ENCODE results near the gene HS3ST6.

The HS3ST6 gene

DNA sequence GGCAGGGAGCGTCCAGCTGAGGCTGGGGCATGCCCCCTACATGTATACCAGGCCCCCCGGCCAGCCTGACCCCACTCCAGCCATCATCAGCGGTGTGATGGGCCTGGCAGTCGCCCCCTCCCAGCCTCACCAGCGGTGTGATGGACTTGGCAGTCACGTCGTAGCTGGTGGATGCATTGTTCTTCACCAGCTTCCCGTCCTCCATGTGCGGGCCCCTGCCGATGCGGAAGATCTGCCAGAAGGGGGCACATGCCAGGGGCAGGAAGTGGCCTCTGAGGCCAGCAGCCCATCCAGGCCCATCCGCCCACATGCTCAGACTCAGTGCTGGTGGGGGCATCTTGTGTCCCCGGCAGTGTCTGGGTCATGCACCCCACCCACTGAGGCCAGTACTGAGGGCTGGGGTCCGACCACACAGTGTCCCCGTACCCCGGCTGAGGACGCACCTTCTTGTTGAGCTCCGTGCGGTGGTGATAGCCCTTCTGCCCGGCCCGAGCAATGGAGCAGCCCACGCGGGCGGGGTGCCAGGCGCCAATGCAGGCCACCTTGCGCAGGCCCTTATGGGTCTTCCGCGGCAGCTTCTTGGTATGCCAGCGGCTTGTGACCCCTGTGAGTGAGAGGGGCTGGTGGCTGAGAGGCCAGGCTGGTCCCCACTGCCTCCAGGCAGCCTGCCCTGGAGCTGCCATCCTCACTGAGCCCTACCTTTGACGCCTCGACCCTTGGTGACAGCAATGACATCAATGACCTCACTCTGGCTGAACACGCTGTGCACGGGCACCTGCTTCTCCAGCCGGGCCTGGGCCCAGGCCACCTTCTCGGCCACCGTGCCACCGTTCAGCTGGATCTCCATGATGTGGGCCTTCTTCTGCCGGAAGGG lies 28.5 kb upstream of the HS3ST6 start:
- H3K27me3 ChIP-seq (replicated peaks in 2 of 5; ENCODE audit: control insufficient read depth in 4 of 5, insufficient read depth in 5 of 5, low read length in 4 of 5) = no peaks in the 10 kb centered on the region
- 96% methylated on average over 33 of the region's 38 CpGs for WGBS (ENCODE audit: insufficient coverage)
- peaks cover 3 to 19% (median 14%) of the 10 kb centered on the region in 4 experiments for H3K4me1 ChIP-seq (ENCODE audit: control extremely low read depth in 1 of 4, control insufficient read depth in 4 of 4, insufficient read depth in 4 of 4, low read length in 3 of 4)
- no peak overlapping the region for H3K4me3 ChIP-seq (ENCODE audit: control insufficient read depth in 1 of 7, extremely low read depth in 1 of 7, insufficient read depth in 4 of 7, low read depth in 2 of 7, low read length in 6 of 7)
- H3K9me3 ChIP-seq (ENCODE audit: control extremely low read depth in 1 of 5, control insufficient read depth in 4 of 5, insufficient read depth in 2 of 5, low read depth in 1 of 5, low read length in 4 of 5) = no peaks in the 10 kb centered on the region
- ChIA-PET CTCF (interaction anchor here (0.6 to 1.0 kb wide), 3 partner anchors 10 to 19 kb away, joined by 3 read pairs; no protein-coding TSS in a partner anchor), POLR2A (no interaction called here)
- DNase-seq = no peak
- no peaks in the 10 kb centered on the region for H3K36me3 ChIP-seq (ENCODE audit: control insufficient read depth in 4 of 4, insufficient read depth in 4 of 4, low read length in 3 of 4)
- H3K27ac ChIP-seq (ENCODE audit: insufficient read depth in 1 of 2, low read depth in 1 of 2, low read length in 2 of 2, poor library complexity in 1 of 2, severe bottlenecking in 2 of 2) = no peak overlapping the region

DNA sequence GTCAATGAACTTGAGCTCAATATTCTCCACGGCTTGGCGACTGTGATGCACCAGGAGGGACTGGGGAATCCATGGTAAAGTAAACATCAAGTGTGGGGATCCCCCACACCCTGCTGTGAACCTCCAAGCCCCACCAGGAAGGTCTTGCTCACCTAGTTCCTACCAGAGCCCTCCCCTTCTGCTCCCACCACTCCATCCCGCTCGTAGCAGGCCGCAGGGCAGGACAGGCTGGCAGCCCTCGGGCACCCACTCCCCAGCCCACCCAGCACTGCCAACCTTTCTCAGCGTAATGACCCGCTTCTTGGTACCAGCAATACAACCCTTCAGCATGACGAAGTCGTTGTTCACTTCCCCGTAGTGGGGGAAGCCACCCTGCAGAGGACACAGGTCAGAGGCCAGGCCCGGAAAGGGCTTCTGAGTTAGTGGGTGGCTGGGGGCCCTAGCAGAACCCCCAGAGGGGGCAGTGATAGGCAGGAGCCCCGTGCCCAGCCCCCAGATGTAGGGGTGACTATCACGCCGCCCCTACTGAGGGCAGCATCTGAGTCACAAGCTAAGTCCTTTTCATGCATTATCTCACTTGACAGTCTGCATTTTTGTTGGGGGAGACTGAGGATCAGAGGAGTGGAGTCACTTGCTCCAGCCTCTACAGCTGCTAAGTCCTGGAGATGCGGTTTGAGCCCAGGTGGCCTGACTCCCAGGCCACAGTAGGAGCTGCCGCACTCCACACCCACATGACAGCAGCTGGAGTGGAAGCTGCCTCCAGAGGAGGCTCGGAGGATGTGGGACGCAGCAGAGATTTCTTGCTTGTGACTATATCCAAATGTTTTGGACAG lies 27.6 kb upstream of the HS3ST6 start:
- no peak overlapping the region for H3K27ac ChIP-seq (ENCODE audit: insufficient read depth in 1 of 2, low read depth in 1 of 2, low read length in 2 of 2, poor library complexity in 1 of 2, severe bottlenecking in 2 of 2)
- ChIA-PET CTCF (no interaction called here), POLR2A (no interaction called here)
- H3K4me1 ChIP-seq (ENCODE audit: control extremely low read depth in 1 of 4, control insufficient read depth in 4 of 4, insufficient read depth in 4 of 4, low read length in 3 of 4) = peaks cover 3 to 25% (median 19%) of the 10 kb centered on the region in 4 experiments
- peaks cover 0 to 5% (median 3%) of the 10 kb centered on the region in 4 experiments for H3K36me3 ChIP-seq (ENCODE audit: control insufficient read depth in 4 of 4, insufficient read depth in 4 of 4, low read length in 3 of 4)
- no peak for DNase-seq
- WGBS (ENCODE audit: insufficient coverage) = 96% methylated on average over 15 of the region's 19 CpGs
- H3K4me3 ChIP-seq (ENCODE audit: control insufficient read depth in 1 of 7, extremely low read depth in 1 of 7, insufficient read depth in 4 of 7, low read depth in 2 of 7, low read length in 6 of 7) = no peak overlapping the region
- H3K27me3 ChIP-seq (replicated peaks in 2 of 5; ENCODE audit: control insufficient read depth in 4 of 5, insufficient read depth in 5 of 5, low read length in 4 of 5) = no peaks in the 10 kb centered on the region
- H3K9me3 ChIP-seq (ENCODE audit: control extremely low read depth in 1 of 5, control insufficient read depth in 4 of 5, insufficient read depth in 2 of 5, low read depth in 1 of 5, low read length in 4 of 5) = no peaks in the 10 kb centered on the region

DNA sequence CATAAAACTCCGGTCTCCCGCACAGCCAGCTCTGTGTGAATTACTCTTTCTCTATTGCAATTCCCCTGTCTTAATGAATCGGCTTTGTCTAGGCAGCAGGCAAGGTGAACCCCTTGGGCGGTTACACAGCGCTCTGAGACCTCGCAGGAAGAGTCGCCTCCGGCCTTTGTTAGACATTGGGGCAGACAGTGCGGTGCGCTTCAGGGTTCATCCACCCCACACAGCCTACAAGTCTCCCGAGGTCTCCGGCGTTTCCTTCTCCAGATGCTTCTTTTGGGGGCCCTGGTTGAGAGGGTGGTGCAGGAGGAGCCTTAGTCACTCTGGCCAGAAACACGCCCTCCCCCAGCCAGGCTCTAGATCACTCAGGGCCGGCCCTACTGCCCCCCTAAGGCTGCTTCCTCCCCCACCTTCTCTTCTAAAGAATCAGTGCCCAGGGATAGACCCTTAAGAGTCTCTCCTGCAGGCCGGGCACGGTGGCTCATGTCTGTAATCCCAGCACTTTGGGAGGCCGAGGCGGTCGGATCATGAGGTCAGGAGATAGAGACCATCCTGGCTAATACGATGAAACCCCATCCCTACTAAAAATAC lies 26.5 kb upstream of the HS3ST6 start:
- peaks cover 3 to 25% (median 19%) of the 10 kb centered on the region in 4 experiments for H3K4me1 ChIP-seq (ENCODE audit: control extremely low read depth in 1 of 4, control insufficient read depth in 4 of 4, insufficient read depth in 4 of 4, low read length in 3 of 4)
- H3K36me3 ChIP-seq (ENCODE audit: control insufficient read depth in 4 of 4, insufficient read depth in 4 of 4, low read length in 3 of 4) = peaks cover 0 to 14% (median 10%) of the 10 kb centered on the region in 4 experiments
- no peak for DNase-seq
- ChIA-PET CTCF (interaction anchor here (0.6 kb wide), 1 partner anchor 12 kb away, joined by 4 read pairs; no protein-coding TSS in a partner anchor), POLR2A (interaction anchor here (0.8 kb wide), 1 partner anchor 19 kb away, joined by 3 read pairs; no protein-coding TSS in a partner anchor)
- WGBS (ENCODE audit: insufficient coverage) = 100% methylated on average over 10 of the region's 21 CpGs
- H3K27me3 ChIP-seq (replicated peaks in 2 of 5; ENCODE audit: control insufficient read depth in 4 of 5, insufficient read depth in 5 of 5, low read length in 4 of 5) = no peaks in the 10 kb centered on the region
- no peak overlapping the region for H3K27ac ChIP-seq (ENCODE audit: insufficient read depth in 1 of 2, low read depth in 1 of 2, low read length in 2 of 2, poor library complexity in 1 of 2, severe bottlenecking in 2 of 2)
- no peaks in the 10 kb centered on the region for H3K9me3 ChIP-seq (ENCODE audit: control extremely low read depth in 1 of 5, control insufficient read depth in 4 of 5, insufficient read depth in 2 of 5, low read depth in 1 of 5, low read length in 4 of 5)
- no peak overlapping the region for H3K4me3 ChIP-seq (ENCODE audit: control insufficient read depth in 1 of 7, extremely low read depth in 1 of 7, insufficient read depth in 4 of 7, low read depth in 2 of 7, low read length in 6 of 7)

DNA sequence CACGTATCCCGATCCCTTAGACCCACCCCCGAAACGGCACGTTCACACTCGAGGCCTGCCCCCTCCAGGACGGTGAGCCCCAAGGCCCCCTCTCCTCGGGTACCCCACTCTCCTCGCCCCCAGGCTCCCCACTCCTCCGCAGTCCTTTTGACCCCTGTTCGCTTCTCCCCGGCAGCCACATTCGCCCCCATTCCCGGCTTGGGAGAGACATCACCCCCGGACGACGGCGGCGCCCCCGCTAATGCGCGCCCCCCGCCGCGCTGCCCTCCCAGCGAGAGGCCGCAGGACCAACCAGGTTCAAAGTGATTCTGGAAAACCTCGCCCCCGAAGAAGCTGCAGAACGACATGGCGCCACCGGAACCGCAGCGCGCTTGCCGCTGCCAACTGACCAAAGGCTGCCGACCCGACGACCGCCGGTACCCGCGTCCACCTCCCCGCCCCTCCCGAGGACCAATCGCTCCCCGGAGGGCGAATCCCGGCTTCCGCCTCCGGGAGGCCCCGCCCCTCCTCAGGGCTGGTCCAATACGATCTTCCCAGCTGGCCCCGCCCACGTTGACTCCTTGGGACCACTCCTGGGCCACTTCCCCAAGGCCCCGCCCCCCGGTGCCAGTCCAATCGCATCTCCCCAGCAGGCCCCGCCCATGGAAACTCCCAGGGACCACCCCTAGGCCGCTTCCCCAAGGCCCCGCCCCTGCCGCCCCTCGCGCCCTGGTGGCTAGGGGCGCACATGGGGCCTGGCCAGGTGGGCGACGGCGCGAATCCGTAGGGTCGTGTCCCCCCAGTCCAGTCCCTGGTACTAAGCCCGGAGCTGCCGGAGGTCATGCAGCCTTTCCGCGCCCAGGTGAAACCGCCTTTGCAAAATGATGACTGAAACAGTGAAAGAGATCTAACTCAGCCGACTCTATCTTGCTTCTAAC lies 24.9 kb upstream of the HS3ST6 start, which contains the start of gene MSRB1:
TSS of gene MSRB1 (minus strand) at position 390 of the 917 bp plus-strand sequence. CDS start at position 347, 43 bp downstream.
- WGBS (ENCODE audit: insufficient coverage) = 2% methylated on average over 31 of the region's 77 CpGs
- H3K36me3 ChIP-seq (ENCODE audit: control insufficient read depth in 4 of 4, insufficient read depth in 4 of 4, low read length in 3 of 4) = peaks cover 5 to 31% (median 22%) of the 10 kb centered on the region in 4 experiments
- CTCF ChIA-PET = interaction anchor here (0.7 to 0.9 kb wide), 4 partner anchors 10 to 179 kb away, joined by 3 read pairs; no protein-coding TSS in a partner anchor

DNA sequence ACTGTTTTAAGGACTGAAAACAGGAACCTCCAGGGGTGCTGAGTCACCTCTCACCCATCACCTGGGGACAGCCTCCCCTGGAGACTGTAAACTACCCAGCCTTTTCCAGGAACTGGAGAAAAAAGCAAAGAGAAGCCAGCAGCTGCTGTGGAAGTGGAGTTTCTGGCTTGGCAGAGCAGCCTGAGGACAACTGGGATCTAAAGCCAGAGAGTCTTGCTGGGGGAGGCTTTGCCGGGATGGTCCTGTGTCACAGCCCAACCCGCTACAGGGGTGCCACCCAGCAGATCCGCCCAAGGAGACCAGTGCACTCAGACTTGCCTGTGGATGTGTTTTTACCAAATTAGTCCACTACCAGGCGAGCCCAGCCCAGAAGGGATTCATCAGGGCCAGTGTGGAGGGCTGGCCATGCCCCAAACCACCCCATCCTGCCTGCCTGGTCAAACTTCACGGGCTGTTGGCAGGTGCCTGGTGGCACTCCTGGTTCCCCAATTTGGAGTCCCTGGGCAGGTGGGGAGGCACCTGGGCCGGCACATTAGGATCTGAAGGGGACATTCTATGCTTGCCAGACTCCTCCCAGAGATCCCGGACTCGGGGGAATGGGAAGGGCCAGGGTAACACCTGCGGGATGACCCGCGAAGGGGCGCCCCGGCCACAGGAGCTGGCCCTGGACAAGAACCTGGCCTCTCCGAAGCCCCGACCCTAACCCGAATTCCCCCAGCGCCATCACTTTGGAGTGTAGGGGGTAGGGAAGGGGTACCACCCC lies 24.0 kb upstream of the HS3ST6 start:
- H3K27me3 ChIP-seq (replicated peaks in 2 of 5; ENCODE audit: control insufficient read depth in 4 of 5, insufficient read depth in 5 of 5, low read length in 4 of 5) = no peaks in the 10 kb centered on the region
- peak overlapping the region in 1 of 2 experiments; percentile 79 for H3K27ac ChIP-seq (ENCODE audit: insufficient read depth in 1 of 2, low read depth in 1 of 2, low read length in 2 of 2, poor library complexity in 1 of 2, severe bottlenecking in 2 of 2)
- H3K4me3 ChIP-seq (ENCODE audit: control insufficient read depth in 1 of 7, extremely low read depth in 1 of 7, insufficient read depth in 4 of 7, low read depth in 2 of 7, low read length in 6 of 7) = peak overlapping the region; percentile 66 to 85 (median 83)
- DNase-seq = peak; percentile 60 to 88 (median 87)
- H3K4me1 ChIP-seq (ENCODE audit: control extremely low read depth in 1 of 4, control insufficient read depth in 4 of 4, insufficient read depth in 4 of 4, low read length in 3 of 4) = peaks cover 3 to 25% (median 19%) of the 10 kb centered on the region in 4 experiments
- ChIA-PET POLR2A (interaction anchor here (1.2 to 1.9 kb wide), 2 partner anchors 23 to 160 kb away, joined by 3 to 11 read pairs; partner anchors contain the start of genes NUBP2, RPS2 and SPSB3), CTCF (interaction anchor here (0.9 to 2.6 kb wide), 2 partner anchors 13 to 18 kb away, joined by 3 to 9 read pairs; no protein-coding TSS in a partner anchor)
- H3K36me3 ChIP-seq (ENCODE audit: control insufficient read depth in 4 of 4, insufficient read depth in 4 of 4, low read length in 3 of 4) = peaks cover 7 to 36% (median 25%) of the 10 kb centered on the region in 4 experiments
- H3K9me3 ChIP-seq (ENCODE audit: control extremely low read depth in 1 of 5, control insufficient read depth in 4 of 5, insufficient read depth in 2 of 5, low read depth in 1 of 5, low read length in 4 of 5) = no peaks in the 10 kb centered on the region
- 11% methylated on average over 5 of the region's 17 CpGs for WGBS (ENCODE audit: insufficient coverage)

More for the DNA sequence above, 24.9 kb upstream of the HS3ST6 start, which contains the start of gene MSRB1:
- Histone ChIP-seq H3K27ac (ENCODE audit: insufficient read depth in 1 of 2, low read depth in 1 of 2, low read length in 2 of 2, poor library complexity in 1 of 2, severe bottlenecking in 2 of 2) (peak within 1 kb of the TSS in 1 of 2 experiments; percentile 79), H3K4me1 (ENCODE audit: control extremely low read depth in 1 of 4, control insufficient read depth in 4 of 4, insufficient read depth in 4 of 4, low read length in 3 of 4) (peaks cover 3 to 25% (median 19%) of the 10 kb centered on the region in 4 experiments), H3K27me3 (replicated peaks in 2 of 5; ENCODE audit: control insufficient read depth in 4 of 5, insufficient read depth in 5 of 5, low read length in 4 of 5) (no peaks in the 10 kb centered on the region), H3K9me3 (ENCODE audit: control extremely low read depth in 1 of 5, control insufficient read depth in 4 of 5, insufficient read depth in 2 of 5, low read depth in 1 of 5, low read length in 4 of 5) (no peaks in the 10 kb centered on the region), H3K4me3 (ENCODE audit: control insufficient read depth in 1 of 7, extremely low read depth in 1 of 7, insufficient read depth in 4 of 7, low read depth in 2 of 7, low read length in 6 of 7) (peak within 1 kb of the TSS; percentile 66 to 85 (median 83))
- DNase-seq = peak; percentile 97 to 98 (median 98)
- POLR2A ChIA-PET = interaction anchor here (0.5 to 1.9 kb wide), 3 partner anchors 22 to 161 kb away, joined by 3 to 11 read pairs (median 4); partner anchors contain the start of genes NUBP2, RPS2 and SPSB3

Measured in common myeloid progenitor, CD34-positive (primary cell).